ENCODE results near the gene GPR25.

GPR25 gene

GRCh38 chr1:200899451-200899915 lies 26.7 kb downstream of the GPR25 start:
- no peaks in the 10 kb centered on the region for H3K27me3 ChIP-seq (ENCODE audit: control insufficient read depth, insufficient read depth, low read length)
- no peak overlapping the region for H3K4me3 ChIP-seq (ENCODE audit: low read depth, low read length)
- H3K4me1 ChIP-seq (ENCODE audit: control insufficient read depth, insufficient read depth, low read length), result peaks cover 25% of the 10 kb centered on the region
- no peaks in the 10 kb centered on the region for H3K9me3 ChIP-seq (ENCODE audit: control insufficient read depth, insufficient read depth, low read length)
- peaks cover 50% of the 10 kb centered on the region for H3K36me3 ChIP-seq (ENCODE audit: control insufficient read depth, insufficient read depth, low read length)
- peak overlapping the region; percentile 3 for H3K9ac ChIP-seq (ENCODE audit: low read depth, low read length)

GRCh38 chr1:200899954-200900867 lies 27.4 kb downstream of the GPR25 start:
- peaks cover 19% of the 10 kb centered on the region for H3K4me1 ChIP-seq (ENCODE audit: control insufficient read depth, insufficient read depth, low read length)
- H3K9me3 ChIP-seq (ENCODE audit: control insufficient read depth, insufficient read depth, low read length), result no peaks in the 10 kb centered on the region
- no peak overlapping the region for H3K9ac ChIP-seq (ENCODE audit: low read depth, low read length)
- H3K36me3 ChIP-seq (ENCODE audit: control insufficient read depth, insufficient read depth, low read length), result peaks cover 50% of the 10 kb centered on the region
- no peaks in the 10 kb centered on the region for H3K27me3 ChIP-seq (ENCODE audit: control insufficient read depth, insufficient read depth, low read length)
- H3K4me3 ChIP-seq (ENCODE audit: low read depth, low read length), result no peak overlapping the region

- Histone ChIP-seq H3K4me3 (ENCODE audit: low read depth, low read length) (no peak overlapping the region), H3K9ac (ENCODE audit: low read depth, low read length) (no peak overlapping the region), H3K9me3 (ENCODE audit: control insufficient read depth, insufficient read depth, low read length) (no peaks in the 10 kb centered on the region), H3K4me1 (ENCODE audit: control insufficient read depth, insufficient read depth, low read length) (peaks cover 12% of the 10 kb centered on the region), H3K27me3 (ENCODE audit: control insufficient read depth, insufficient read depth, low read length) (no peaks in the 10 kb centered on the region), H3K36me3 (ENCODE audit: control insufficient read depth, insufficient read depth, low read length) (peaks cover 50% of the 10 kb centered on the region)
Observed at GRCh38 chr1:200900877-200901276, 28.1 kb downstream of the GPR25 start.

GRCh38 chr1:200901350-200901749 lies 28.6 kb downstream of the GPR25 start:
- H3K4me3 ChIP-seq (ENCODE audit: low read depth, low read length), result no peak overlapping the region

GRCh38 chr1:200901796-200902444 lies 29.1 kb downstream of the GPR25 start:
- H3K9ac ChIP-seq (ENCODE audit: low read depth, low read length), result no peak overlapping the region
- H3K9me3 ChIP-seq (ENCODE audit: control insufficient read depth, insufficient read depth, low read length), result no peaks in the 10 kb centered on the region
- peaks cover 3% of the 10 kb centered on the region for H3K4me1 ChIP-seq (ENCODE audit: control insufficient read depth, insufficient read depth, low read length)
- H3K4me3 ChIP-seq (ENCODE audit: low read depth, low read length), result no peak overlapping the region
- peaks cover 50% of the 10 kb centered on the region for H3K36me3 ChIP-seq (ENCODE audit: control insufficient read depth, insufficient read depth, low read length)
- no peaks in the 10 kb centered on the region for H3K27me3 ChIP-seq (ENCODE audit: control insufficient read depth, insufficient read depth, low read length)

More at GRCh38 chr1:200901350-200901749, 28.6 kb downstream of the GPR25 start:
- Histone ChIP-seq H3K36me3 (ENCODE audit: control insufficient read depth, insufficient read depth, low read length) (peaks cover 50% of the 10 kb centered on the region), H3K9ac (ENCODE audit: low read depth, low read length) (no peak overlapping the region), H3K27me3 (ENCODE audit: control insufficient read depth, insufficient read depth, low read length) (no peaks in the 10 kb centered on the region), H3K4me1 (ENCODE audit: control insufficient read depth, insufficient read depth, low read length) (peaks cover 8% of the 10 kb centered on the region), H3K9me3 (ENCODE audit: control insufficient read depth, insufficient read depth, low read length) (no peaks in the 10 kb centered on the region)

GRCh38 chr1:200903793-200904192 lies 31.0 kb downstream of the GPR25 start:
- H3K9me3 ChIP-seq (ENCODE audit: control insufficient read depth, insufficient read depth, low read length), result no peaks in the 10 kb centered on the region

GRCh38 chr1:200904772-200905171 lies 32.0 kb downstream of the GPR25 start:
- H3K4me1 ChIP-seq (ENCODE audit: control insufficient read depth, insufficient read depth, low read length), result no peaks in the 10 kb centered on the region
- H3K9me3 ChIP-seq (ENCODE audit: control insufficient read depth, insufficient read depth, low read length), result no peaks in the 10 kb centered on the region
- no peak overlapping the region for H3K4me3 ChIP-seq (ENCODE audit: low read depth, low read length)
- H3K9ac ChIP-seq (ENCODE audit: low read depth, low read length), result no peak overlapping the region
- H3K27me3 ChIP-seq (ENCODE audit: control insufficient read depth, insufficient read depth, low read length), result no peaks in the 10 kb centered on the region
- H3K36me3 ChIP-seq (ENCODE audit: control insufficient read depth, insufficient read depth, low read length), result peaks cover 48% of the 10 kb centered on the region

More at GRCh38 chr1:200903793-200904192, 31.0 kb downstream of the GPR25 start:
- no peak overlapping the region for H3K9ac ChIP-seq (ENCODE audit: low read depth, low read length)
- H3K4me3 ChIP-seq (ENCODE audit: low read depth, low read length), result no peak overlapping the region
- H3K36me3 ChIP-seq (ENCODE audit: control insufficient read depth, insufficient read depth, low read length), result peaks cover 48% of the 10 kb centered on the region
- H3K27me3 ChIP-seq (ENCODE audit: control insufficient read depth, insufficient read depth, low read length), result no peaks in the 10 kb centered on the region
- H3K4me1 ChIP-seq (ENCODE audit: control insufficient read depth, insufficient read depth, low read length), result no peaks in the 10 kb centered on the region

GRCh38 chr1:200905411-200906052 lies 32.8 kb downstream of the GPR25 start:
- Histone ChIP-seq H3K9me3 (ENCODE audit: control insufficient read depth, insufficient read depth, low read length) (no peaks in the 10 kb centered on the region), H3K9ac (ENCODE audit: low read depth, low read length) (no peak overlapping the region), H3K27me3 (ENCODE audit: control insufficient read depth, insufficient read depth, low read length) (no peaks in the 10 kb centered on the region), H3K4me1 (ENCODE audit: control insufficient read depth, insufficient read depth, low read length) (no peaks in the 10 kb centered on the region), H3K4me3 (ENCODE audit: low read depth, low read length) (no peak overlapping the region), H3K36me3 (ENCODE audit: control insufficient read depth, insufficient read depth, low read length) (peaks cover 47% of the 10 kb centered on the region)

GRCh38 chr1:200906491-200906890 lies 33.7 kb downstream of the GPR25 start:
- H3K9ac ChIP-seq (ENCODE audit: low read depth, low read length), result no peak overlapping the region
- H3K4me1 ChIP-seq (ENCODE audit: control insufficient read depth, insufficient read depth, low read length), result no peaks in the 10 kb centered on the region
- H3K36me3 ChIP-seq (ENCODE audit: control insufficient read depth, insufficient read depth, low read length), result peaks cover 46% of the 10 kb centered on the region
- H3K9me3 ChIP-seq (ENCODE audit: control insufficient read depth, insufficient read depth, low read length), result no peaks in the 10 kb centered on the region
- H3K4me3 ChIP-seq (ENCODE audit: low read depth, low read length), result no peak overlapping the region
- H3K27me3 ChIP-seq (ENCODE audit: control insufficient read depth, insufficient read depth, low read length), result no peaks in the 10 kb centered on the region

GRCh38 chr1:200907611-200908097 lies 34.9 kb downstream of the GPR25 start:
- H3K36me3 ChIP-seq (ENCODE audit: control insufficient read depth, insufficient read depth, low read length), result peaks cover 46% of the 10 kb centered on the region
- H3K27me3 ChIP-seq (ENCODE audit: control insufficient read depth, insufficient read depth, low read length), result no peaks in the 10 kb centered on the region
- no peak overlapping the region for H3K9ac ChIP-seq (ENCODE audit: low read depth, low read length)
- H3K4me3 ChIP-seq (ENCODE audit: low read depth, low read length), result no peak overlapping the region
- no peaks in the 10 kb centered on the region for H3K4me1 ChIP-seq (ENCODE audit: control insufficient read depth, insufficient read depth, low read length)
- H3K9me3 ChIP-seq (ENCODE audit: control insufficient read depth, insufficient read depth, low read length), result no peaks in the 10 kb centered on the region

- Histone ChIP-seq H3K36me3 (ENCODE audit: control insufficient read depth, insufficient read depth, low read length) (peaks cover 49% of the 10 kb centered on the region), H3K4me1 (ENCODE audit: control insufficient read depth, insufficient read depth, low read length) (no peaks in the 10 kb centered on the region), H3K4me3 (ENCODE audit: low read depth, low read length) (no peak overlapping the region), H3K9ac (ENCODE audit: low read depth, low read length) (no peak overlapping the region), H3K27me3 (ENCODE audit: control insufficient read depth, insufficient read depth, low read length) (no peaks in the 10 kb centered on the region), H3K9me3 (ENCODE audit: control insufficient read depth, insufficient read depth, low read length) (no peaks in the 10 kb centered on the region)
Observed at GRCh38 chr1:200908191-200908868, 35.5 kb downstream of the GPR25 start.

Measured in iPS-15b (cell line).